DMS53 treated with DMSO at 0.1 percent for 48 hours (cell line): ENCODE data around the gene PCDHGB6.
"Not testable (repeated sequence)": the region's sequence is repeated elsewhere in the genome, so short reads cannot be mapped to it uniquely, and the experiment has no call there.

ENCODE experiments used
- DNase-seq: peaks from one replicate; lab custom pipeline; 2025; ENCODE audit not compliant: unreplicated experiment; lab: John Stamatoyannopoulos, UW

PCDHGB6 gene

DNA sequence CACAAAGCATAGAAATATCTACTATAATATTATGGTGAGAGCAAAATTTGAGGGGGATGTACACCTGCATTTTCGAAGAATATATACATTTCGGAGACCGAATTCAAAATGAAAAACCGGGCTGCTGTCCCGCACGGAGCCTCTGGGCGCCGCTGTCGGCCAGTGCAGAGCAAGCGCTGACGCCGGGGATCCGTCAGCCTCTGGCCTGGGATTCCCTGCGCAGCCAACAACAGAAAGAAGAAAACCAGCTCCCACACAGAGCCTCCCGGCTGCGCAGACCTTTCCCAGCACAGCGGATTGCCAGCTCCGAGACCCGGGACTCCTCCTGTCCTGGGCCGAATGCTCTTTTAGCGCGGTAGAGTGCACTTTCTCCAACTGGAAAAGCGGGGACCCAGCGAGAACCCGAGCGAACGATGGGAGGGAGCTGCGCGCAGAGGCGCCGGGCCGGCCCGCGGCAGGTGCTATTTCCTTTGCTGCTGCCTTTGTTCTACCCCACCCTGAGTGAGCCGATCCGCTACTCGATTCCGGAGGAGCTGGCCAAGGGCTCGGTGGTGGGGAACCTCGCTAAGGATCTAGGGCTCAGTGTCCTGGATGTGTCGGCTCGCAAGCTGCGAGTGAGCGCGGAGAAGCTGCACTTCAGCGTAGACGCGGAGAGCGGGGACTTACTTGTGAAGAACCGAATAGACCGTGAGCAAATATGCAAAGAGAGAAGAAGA is at the start of gene PCDHGB6:
Gene PCDHGB6, plus strand, starts transcription at position 232 of the 716 bp plus-strand sequence. Its CDS starts 182 bp downstream, at position 414.
- DNase-seq: peak; percentile 13

DNA sequence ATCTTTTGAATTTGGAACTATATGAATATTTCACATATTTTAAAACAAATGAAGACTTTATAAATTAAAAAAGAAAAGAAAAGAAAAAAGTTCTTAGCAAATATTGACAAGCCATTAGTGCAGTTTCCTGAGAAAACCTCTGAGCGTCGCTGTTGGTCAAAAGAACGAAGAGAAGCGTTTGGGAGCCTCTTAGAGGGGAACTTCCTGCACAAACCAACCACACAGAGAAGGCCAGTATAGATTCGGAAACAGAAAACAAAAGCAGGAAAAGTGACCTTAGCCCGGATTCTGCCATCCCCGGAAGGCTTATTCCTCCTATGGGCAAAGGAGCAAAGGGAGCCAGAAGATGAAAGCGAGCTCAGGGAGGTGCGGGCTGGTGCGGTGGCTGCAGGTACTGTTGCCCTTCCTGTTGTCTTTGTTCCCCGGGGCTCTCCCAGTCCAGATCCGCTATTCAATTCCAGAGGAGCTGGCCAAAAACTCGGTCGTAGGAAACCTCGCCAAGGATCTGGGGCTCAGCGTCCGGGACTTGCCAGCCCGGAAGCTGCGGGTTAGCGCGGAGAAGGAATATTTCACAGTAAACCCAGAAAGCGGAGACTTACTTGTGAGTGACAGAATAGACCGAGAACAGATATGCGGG is 47.9 kb upstream of the PCDHGB6 start, which contains the start of gene PCDHGB2:
Gene PCDHGB2, plus strand, starts transcription at position 205 of the 637 bp plus-strand sequence. Its CDS starts 142 bp downstream, at position 347.
- no peak for DNase-seq

DNA sequence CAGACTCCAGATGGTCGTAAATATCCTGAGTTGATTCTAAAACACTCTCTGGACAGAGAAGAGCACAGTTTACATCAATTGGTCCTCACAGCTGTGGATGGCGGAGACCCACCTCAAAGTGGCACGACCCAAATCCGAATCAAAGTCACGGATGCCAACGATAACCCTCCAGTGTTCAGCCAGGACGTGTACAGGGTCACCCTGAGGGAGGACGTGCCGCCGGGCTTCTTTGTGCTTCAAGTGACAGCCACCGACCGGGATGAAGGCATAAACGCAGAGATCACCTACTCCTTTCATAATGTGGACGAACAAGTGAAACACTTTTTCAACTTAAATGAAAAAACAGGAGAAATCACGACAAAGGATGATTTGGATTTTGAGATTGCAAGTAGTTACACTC is 47.1 kb upstream of the PCDHGB6 start:
- DNase-seq: no peak

DNA sequence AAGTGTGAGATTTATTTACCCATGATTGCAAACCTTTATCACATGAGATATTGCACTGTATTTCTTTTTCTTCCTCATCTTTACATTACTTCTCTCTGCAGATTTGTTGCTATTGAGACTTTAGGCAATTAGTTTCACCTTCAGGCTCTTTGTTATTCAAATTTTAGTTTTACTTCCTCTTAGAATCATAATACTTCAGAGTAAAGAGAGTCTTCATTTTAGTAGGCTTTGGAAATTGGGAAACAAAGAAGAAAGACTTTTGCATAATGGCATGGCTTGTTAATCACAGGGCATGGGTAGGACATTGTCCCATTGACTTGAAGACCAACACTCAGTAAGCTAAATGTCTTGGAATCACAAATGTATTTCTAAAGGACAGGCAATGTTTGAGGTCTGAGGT is 45.1 kb upstream of the PCDHGB6 start:
- no peak for DNase-seq

DNA sequence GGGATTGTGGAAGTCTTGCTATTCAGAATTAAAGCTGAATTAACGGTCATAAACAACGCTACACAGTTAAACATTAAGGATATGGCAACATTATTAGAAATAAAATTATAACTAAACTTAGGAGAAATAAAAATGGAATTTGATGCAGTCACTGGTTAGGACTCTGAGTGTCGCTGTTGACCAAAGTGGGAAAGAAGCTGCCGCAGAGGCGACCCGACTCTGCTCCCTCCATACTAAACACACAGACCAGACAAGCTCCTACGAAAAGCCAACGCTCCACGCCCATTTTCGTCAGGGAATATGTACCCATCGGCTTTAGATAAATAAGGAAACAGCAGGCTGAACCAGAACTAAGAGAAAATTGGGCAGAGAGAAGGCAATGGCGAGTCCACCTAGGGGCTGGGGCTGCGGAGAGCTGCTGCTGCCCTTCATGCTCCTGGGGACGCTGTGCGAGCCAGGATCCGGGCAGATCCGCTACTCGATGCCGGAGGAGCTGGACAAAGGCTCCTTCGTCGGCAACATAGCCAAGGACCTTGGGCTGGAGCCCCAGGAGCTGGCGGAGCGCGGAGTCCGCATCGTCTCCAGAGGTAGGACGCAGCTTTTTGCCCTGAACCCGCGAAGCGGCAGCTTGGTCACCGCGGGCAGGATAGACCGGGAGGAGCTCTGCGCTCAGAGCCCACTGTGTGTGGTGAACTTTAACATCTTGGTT is 43.7 kb upstream of the PCDHGB6 start, which contains the start of gene PCDHGA5:
Gene PCDHGA5, plus strand, starts transcription at position 211 of the 709 bp plus-strand sequence. Its CDS starts 169 bp downstream, at position 380.
- no peak for DNase-seq

DNA sequence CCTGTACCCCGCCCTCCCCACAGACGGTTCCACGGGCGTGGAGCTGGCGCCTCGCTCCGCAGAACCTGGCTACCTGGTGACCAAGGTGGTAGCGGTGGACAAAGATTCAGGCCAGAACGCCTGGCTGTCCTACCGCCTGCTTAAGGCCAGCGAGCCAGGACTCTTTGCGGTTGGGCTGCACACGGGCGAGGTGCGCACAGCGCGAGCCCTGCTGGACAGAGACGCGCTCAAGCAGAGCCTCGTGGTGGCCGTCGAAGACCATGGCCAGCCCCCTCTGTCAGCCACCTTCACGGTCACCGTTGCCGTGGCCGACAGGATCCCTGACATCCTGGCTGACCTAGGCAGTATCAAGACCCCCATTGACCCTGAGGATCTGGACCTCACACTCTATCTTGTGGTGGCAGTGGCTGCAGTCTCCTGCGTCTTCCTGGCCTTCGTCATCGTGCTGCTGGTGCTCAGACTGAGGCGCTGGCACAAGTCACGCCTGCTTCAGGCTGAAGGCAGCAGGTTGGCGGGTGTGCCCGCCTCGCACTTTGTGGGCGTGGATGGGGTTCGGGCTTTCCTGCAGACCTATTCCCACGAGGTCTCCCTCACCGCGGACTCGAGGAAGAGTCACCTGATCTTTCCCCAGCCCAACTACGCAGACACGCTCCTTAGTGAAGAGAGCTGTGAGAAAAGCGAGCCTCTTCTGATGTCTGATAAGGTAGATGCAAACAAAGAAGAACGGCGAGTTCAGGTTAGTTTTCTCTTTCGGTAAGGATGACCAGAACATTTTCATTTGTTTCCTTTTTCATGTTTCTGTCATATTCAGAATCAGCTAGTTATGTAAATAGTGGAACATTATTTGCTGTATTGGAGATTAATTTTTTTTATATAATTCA is 41.6 kb upstream of the PCDHGB6 start:
- DNase-seq: no peak

DNA sequence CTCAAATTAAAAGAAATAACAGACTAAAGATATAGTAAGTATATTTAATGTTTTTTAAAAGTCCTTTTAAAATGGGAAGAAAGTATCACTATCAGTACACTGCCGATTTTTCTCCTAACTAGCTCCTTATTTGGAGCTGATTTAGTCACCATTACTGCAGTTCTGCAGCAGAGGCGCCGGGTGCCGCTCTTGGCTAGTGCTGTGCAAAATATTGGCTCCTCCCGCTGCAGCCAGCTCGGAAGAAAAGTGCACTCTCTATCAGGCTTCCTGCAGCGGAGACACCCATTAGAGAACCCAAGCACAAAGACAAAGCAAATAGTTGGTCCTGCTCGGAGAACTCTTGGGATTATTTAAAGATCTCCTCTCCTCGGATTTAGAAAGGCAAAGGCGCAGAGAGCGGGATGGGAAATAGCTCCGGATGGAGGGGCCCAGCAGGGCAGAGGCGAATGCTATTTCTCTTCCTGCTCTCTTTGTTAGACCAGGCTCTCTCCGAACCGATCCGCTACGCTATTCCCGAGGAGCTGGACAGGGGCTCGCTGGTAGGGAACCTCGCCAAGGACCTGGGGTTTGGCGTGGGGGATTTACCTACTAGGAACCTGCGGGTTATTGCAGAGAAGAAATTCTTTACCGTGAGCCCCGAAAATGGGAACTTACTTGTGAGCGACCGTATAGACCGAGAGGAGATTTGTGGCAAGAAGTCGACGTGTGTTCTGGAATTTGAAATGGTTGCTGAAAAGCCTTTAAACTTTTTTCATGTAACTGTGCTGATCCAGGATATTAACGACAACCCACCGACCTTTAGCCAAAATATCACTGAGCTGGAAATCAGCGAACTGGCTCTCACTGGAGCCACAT is 37.6 kb upstream of the PCDHGB6 start, which contains the start of gene PCDHGB3:
Gene PCDHGB3, plus strand, starts transcription at position 249 of the 855 bp plus-strand sequence. Its CDS starts 153 bp downstream, at position 402.
- peak; percentile 10 for DNase-seq

DNA sequence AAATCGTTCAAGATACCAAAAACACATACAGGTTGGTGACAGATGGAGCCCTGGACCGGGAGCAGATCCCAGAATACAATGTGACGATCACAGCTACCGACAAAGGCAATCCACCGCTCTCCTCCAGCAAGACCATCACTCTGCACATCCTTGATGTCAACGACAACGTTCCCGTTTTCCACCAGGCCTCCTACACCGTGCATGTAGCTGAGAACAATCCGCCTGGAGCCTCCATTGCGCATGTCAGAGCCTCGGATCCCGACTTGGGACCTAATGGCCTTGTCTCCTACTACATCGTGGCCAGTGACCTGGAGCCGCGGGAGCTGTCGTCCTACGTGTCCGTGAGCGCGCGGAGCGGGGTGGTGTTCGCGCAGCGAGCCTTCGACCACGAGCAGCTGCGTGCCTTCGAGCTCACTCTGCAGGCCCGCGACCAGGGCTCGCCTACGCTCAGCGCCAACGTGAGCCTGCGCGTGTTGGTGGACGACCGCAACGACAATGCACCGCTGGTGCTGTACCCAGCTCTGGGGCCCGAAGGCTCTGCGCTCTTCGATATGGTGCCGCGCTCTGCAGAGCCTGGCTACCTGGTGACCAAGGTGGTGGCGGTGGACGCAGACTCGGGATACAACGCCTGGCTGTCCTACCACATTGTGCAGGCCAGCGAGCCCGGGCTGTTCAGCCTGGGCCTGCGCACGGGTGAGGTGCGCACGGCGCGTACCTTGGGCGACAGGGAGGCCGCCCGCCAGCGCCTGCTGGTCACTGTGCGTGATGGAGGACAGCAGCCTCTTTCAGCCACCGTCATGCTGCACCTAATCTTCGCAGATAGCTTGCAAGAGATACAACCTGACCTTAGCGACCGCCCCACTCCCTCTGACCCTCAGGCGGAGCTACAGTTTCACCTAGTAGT is 36.0 kb upstream of the PCDHGB6 start:
- no peak for DNase-seq

DNA sequence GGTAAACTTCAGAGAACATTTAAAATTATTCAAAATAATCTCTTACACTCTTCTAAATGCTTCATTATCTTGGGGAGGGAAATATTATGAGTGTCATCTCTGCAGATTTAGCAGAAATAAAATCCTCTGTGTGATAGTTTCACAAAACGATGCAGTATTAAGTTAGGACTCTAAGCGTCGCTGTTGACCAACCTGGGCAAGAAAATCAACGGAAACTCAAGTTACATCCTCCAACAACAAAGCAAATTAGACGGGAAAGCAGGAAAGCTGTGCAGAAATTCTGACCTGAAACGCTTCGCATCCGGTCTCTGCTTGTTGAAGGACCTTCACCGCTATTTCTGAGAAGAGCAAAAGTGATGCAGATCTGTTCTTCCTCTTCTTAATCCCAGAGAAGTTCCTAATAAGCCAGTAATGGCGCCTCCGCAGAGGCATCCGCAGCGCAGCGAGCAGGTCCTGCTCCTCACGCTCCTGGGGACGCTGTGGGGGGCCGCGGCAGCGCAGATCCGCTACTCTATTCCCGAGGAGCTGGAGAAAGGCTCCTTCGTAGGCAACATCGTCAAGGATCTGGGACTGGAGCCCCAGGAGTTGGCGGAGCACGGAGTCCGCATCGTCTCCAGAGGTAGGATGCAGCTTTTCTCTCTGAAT is 34.0 kb upstream of the PCDHGB6 start, which contains the start of gene PCDHGA6:
Gene PCDHGA6, plus strand, starts transcription at position 219 of the 645 bp plus-strand sequence. Its CDS starts 193 bp downstream, at position 412.
- peak; percentile 12 for DNase-seq

DNA sequence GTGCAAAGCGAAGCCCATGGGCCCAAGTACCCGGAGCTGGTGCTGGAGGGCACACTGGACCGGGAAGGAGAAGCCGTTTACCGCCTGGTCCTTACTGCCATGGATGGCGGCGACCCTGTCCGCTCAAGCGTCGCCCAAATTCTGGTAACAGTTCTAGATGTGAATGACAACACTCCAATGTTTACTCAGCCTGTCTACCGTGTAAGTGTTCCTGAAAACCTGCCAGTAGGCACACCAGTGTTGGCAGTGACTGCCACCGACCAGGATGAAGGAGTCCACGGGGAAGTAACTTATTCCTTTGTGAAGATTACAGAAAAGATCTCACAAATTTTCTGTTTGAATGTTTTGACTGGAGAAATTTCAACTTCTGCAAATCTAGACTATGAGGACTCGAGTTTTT is 33.2 kb upstream of the PCDHGB6 start:
- no peak for DNase-seq

DNA sequence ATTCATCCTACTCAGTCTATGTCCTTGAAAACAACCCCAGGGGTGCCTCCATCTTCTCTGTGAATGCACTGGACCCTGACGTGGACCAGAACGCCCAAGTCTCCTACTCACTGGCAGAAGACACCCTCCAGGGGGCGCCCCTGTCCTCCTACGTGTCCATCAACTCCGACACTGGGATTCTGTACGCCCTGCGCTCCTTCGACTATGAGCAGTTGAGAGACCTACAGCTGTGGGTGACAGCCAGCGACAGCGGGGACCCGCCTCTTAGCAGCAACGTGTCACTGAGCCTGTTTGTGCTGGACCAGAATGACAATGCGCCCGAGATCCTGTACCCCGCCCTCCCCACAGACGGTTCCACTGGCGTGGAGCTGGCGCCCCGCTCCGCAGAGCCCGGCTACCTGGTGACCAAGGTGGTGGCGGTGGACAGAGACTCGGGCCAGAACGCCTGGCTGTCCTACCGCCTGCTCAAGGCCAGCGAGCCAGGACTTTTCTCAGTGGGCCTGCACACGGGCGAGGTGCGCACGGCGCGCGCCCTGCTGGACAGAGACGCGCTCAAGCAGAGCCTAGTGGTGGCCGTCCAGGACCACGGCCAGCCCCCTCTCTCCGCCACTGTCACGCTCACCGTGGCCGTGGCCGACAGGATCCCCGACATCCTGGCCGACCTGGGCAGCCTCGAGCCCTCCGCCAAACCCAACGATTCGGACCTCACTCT is 32.2 kb upstream of the PCDHGB6 start:
- not testable (repeated sequence) for DNase-seq

DNA sequence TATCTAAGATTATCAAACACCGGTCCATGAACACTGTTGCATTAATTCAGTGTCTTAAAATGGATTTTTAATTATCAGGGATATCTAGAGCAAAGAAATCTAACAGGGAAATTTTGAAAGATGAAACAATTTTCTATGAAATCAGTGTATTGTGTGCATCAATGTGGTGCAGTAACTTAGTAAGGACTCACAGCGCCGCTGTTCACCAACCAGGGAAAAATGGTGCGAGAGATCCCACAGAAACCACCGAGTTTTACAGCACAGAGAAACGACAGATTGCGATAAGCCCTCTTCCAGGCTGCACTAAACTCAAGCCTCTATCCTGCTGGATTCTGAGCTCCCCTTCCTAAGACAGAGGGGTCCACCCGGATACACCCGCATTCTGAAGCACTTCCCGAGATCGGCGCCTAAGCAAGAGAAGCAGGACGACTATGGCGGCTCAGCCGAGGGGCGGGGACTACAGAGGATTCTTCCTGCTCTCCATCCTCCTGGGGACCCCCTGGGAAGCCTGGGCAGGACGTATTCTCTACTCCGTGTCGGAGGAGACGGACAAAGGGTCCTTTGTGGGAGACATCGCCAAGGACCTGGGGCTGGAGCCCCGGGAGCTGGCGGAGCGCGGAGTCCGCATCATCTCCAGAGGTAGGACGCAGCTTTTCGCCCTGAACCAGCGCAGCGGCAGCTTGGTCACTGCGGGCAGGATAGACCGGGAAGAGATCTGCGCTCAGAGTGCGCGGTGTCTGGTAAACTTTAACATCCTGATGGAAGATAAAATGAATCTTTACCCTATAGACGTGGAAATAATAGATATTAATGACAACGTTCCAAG is 25.1 kb upstream of the PCDHGB6 start, which contains the start of gene PCDHGA7:
Gene PCDHGA7, plus strand, starts transcription at position 274 of the 826 bp plus-strand sequence. Its CDS starts 158 bp downstream, at position 432.
- peak; percentile 24 for DNase-seq

DNA sequence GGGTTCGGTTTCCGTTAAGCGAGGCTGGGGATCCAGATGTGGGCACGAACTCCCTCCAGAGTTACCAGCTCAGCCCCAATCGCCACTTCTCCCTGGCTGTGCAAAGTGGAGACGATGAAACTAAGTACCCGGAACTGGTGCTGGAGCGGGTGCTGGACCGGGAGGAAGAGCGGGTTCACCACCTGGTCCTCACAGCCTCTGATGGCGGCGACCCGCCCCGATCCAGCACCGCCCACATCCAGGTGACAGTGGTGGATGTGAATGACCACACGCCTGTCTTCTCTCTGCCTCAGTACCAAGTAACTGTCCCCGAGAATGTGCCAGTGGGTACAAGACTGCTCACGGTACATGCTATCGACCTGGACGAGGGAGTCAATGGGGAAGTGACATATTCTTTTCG is 24.5 kb upstream of the PCDHGB6 start:
- no peak for DNase-seq

DNA sequence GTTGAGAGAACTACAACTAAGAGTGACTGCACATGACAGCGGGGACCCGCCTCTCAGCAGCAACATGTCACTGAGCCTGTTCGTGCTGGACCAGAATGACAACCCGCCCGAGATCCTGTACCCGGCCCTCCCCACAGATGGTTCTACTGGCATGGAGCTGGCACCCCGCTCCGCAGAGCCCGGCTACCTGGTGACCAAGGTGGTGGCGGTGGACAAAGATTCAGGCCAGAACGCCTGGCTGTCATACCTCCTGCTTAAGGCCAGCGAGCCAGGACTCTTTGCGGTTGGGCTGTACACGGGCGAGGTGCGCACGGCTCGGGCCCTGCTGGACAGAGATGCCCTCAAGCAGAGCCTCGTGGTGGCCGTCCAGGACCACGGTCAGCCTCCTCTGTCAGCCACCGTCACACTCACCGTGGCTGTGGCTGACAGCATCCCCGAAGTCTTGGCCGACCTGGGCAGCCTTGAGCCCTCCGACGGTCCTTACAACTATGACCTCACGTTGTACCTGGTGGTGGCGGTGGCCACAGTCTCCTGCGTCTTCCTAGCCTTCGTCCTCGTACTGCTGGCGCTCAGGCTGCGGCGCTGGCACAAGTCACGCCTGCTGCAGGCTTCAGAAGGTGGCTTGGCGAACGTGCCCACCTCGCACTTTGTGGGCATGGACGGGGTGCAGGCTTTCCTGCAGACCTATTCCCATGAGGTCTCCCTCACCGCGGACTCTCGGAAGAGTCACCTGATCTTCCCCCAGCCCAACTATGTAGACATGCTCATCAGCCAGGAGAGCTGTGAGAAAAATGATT is 23.2 kb upstream of the PCDHGB6 start:
- DNase-seq: no peak

DNA sequence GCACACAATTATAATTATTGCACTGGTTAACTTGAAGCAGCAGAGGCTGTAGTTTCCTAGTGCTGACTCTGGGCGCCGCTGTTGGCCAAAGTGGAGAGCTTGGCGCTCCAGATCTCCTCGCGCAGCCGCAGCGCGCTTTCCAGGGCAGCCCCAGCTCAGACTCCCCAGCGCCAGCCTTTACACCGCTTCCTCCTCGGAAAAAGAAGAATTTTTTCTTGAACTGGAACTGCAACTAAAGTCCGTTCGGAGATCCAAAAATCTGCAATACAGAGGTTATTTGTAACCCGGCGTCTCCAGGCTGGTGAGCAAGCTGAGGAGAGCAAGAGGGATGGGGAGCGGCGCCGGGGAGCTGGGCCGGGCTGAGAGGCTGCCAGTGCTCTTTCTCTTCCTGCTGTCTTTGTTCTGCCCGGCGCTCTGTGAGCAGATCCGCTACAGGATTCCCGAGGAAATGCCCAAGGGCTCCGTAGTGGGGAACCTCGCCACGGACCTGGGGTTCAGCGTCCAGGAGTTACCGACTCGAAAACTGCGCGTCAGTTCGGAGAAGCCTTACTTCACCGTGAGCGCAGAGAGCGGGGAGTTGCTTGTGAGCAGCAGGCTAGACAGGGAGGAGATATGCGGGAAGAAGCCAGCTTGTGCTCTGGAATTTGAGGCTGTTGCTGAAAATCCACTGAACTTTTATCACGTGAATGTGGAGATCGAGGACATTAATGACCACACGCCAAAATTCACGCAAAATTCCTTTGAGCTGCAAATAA is 20.1 kb upstream of the PCDHGB6 start, which contains the start of gene PCDHGB4:
Gene PCDHGB4, plus strand, starts transcription at position 142 of the 755 bp plus-strand sequence. Its CDS starts 187 bp downstream, at position 329.
- DNase-seq: peak; percentile 59
